Left lung (tissue), 10 donors: Measurements from ENCODE around the gene RERE. TPM values are rescaled to one million over a fixed set of nuclear protein-coding genes. Genes with fewer than 3 reads are reported as not detected.
"Not testable (repeated sequence)": the region's sequence is repeated elsewhere in the genome, so short reads cannot be mapped to it uniquely, and the experiment has no call there.

ENCODE experiments used
- ATAC-seq: fragments of 200-7000 bp; cut with Tn5 transposase; one replicate; pipeline ENCODE4 v1.9.1; 2020; ENCODE audit warnings: moderate library complexity
- DNase-seq, 4 donors: peaks; one replicate each; pipeline ENCODE4 v3.0.0-alpha.2; 2013 to 2020
- H3K27ac ChIP-seq, 2 donors: fragments of 200-600 bp; sonication (generic) in 1 of 2; one replicate each; pipeline versions ENCODE4 v1.5.0 to v1.8.0; 2020 to 2021
- H3K27me3 ChIP-seq, 2 donors: fragments of 200-600 bp; sonication (generic) in 1 of 2; one replicate each; pipeline versions ENCODE4 v1.5.0 to v1.8.0; 2020 to 2021
- H3K36me3 ChIP-seq, 2 donors: fragments of 200-600 bp; sonication (generic) in 1 of 2; one replicate each; pipeline versions ENCODE4 v1.5.0 to v1.8.0; 2020 to 2021
- H3K4me1 ChIP-seq, 2 donors: fragments of 200-600 bp; one replicate each; pipeline ENCODE4 v1.8.0; 2021
- H3K4me3 ChIP-seq, 2 donors: fragments of 200-600 bp; sonication (generic) in 1 of 2; one replicate each; pipeline versions ENCODE4 v1.5.0 to v1.8.0; 2020 to 2021; ENCODE audit warnings: mild to moderate bottlenecking in 1 of 2
- H3K9me3 ChIP-seq, 2 donors: fragments of 200-600 bp; sonication (generic) in 1 of 2; one replicate each; pipeline versions ENCODE4 v1.5.0 to v1.8.0; 2020 to 2021
- CTCF ChIP-seq, 2 donors: fragments of 200-600 bp; sonication (generic) in 1 of 2; IDR thresholded peaks; one replicate each; pipeline versions ENCODE4 v1.5.0 to v1.8.0; 2021; ENCODE audit warnings: antibody characterized with exemption in 2 of 2
- intact Hi-C, 2 donors: fragments of 100-400 bp; cut with DNase I; formaldehyde crosslinking; loops; one replicate each; pipeline versions ENCODE4 v1.11.2 to v1.14.2; 2022
- polyA plus RNA-seq, 6 donors: library from polyadenylated mRNA; unstranded; fragments of 120-200 nt; gene quantifications; one replicate each; pipeline ENCODE4 v1.2.1, GENCODE V29; 2013; ENCODE audit not compliant: insufficient read length in 6 of 6
- total RNA-seq, 2 donors: library from RNA; stranded (reverse); fragmentation: NEBNext Ultra II Directional; extraction: Animal tissue kit (Norgen Biotek cat#: 25700); gene quantifications; one replicate each; pipeline ENCODE4 v1.2.1, GENCODE V29; 2021
- donor health status: DM: no; HTN: yes; CAD: no.
- donor health status: DM: no; HTN: no; CAD: no.

The RERE gene
- total and polyA plus RNA-seq, 8 donors = 73.3 to 135 (median 130) TPM

GRCh38 chr1:8456991-8457390, 360.4 kb downstream of the RERE start:
- intact Hi-C loops = no loop called here
- Histone ChIP-seq H3K4me3 (no peak overlapping the region), H3K36me3 (no peaks in the 10 kb centered on the region), H3K27ac (peak overlapping the region; percentile 41 to 65), H3K4me1 (peaks cover 17 to 32% of the 10 kb centered on the region in 2 donors), H3K27me3 (no peaks in the 10 kb centered on the region), H3K9me3 (no peaks in the 10 kb centered on the region)
- ATAC-seq = no peak
- DNase-seq = no peak
- no peak for TF ChIP-seq CTCF (IDR thresholded peaks at IDR 0.05)

GRCh38 chr1:8456308-8456912, 361.0 kb downstream of the RERE start:
- Histone ChIP-seq H3K4me1 (peaks cover 17 to 28% of the 10 kb centered on the region in 2 donors), H3K4me3 (no peak overlapping the region), H3K27me3 (no peaks in the 10 kb centered on the region), H3K27ac (peak overlapping the region; percentile 50 to 65), H3K36me3 (no peaks in the 10 kb centered on the region), H3K9me3 (no peaks in the 10 kb centered on the region)
- peak; percentile 84 for ATAC-seq
- intact Hi-C loops = no loop called here
- peak in 1 of 4 donors; percentile 58 for DNase-seq
- no peak for TF ChIP-seq CTCF (IDR thresholded peaks at IDR 0.05)

DNA sequence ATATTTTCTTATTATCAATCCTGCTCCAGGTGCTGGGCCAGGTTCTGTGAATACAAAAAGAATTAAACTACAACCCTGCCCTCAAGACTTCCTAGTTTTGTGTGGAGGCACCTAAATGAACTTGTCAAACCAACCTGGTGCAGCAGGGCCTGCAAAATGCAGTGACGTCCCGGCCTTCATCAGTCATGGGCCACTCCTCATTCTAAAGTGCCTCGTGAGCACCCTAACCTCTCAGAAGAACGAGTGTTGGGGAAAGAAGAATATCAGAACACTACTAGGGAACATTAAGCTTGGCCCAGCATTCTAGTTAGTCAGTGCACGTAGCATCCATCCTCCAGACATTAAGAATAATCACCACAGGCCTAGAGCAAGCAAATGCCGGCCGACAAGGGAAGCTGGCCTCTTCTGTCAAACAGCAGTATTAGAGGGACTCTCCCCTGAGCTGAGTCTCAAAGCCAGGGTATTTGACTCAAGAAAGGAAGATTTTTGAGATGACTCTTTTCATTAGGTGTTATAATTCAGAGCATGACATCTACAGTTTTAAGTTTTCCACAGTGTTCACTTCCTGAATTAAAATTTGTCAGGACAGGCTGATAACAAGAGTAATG, 361.6 kb downstream of the RERE start:
- no peak for TF ChIP-seq CTCF (IDR thresholded peaks at IDR 0.05)
- no peaks in the 10 kb centered on the region for H3K9me3 ChIP-seq
- DNase-seq = peak in 1 of 4 donors; percentile 40

GRCh38 chr1:8450312-8450711, 367.1 kb downstream of the RERE start:
- Histone ChIP-seq H3K27me3 (no peaks in the 10 kb centered on the region), H3K27ac (peak overlapping the region in 1 of 2 donors; percentile 67), H3K36me3 (no peaks in the 10 kb centered on the region), H3K9me3 (no peaks in the 10 kb centered on the region), H3K4me3 (no peak overlapping the region), H3K4me1 (peaks cover 1 to 18% of the 10 kb centered on the region in 2 donors)
- intact Hi-C loops = no loop called here
- ATAC-seq = no peak
- DNase-seq = no peak
- no peak for TF ChIP-seq CTCF (IDR thresholded peaks at IDR 0.05)

More for the DNA sequence above, 361.6 kb downstream of the RERE start:
- intact Hi-C loops = no loop called here
- no peaks in the 10 kb centered on the region for H3K27me3 ChIP-seq
- no peaks in the 10 kb centered on the region for H3K36me3 ChIP-seq
- no peak overlapping the region for H3K4me3 ChIP-seq
- peaks cover 17 to 28% of the 10 kb centered on the region in 2 donors for H3K4me1 ChIP-seq
- peak overlapping the region; percentile 50 to 65 for H3K27ac ChIP-seq
- peak; percentile 85 for ATAC-seq

DNA sequence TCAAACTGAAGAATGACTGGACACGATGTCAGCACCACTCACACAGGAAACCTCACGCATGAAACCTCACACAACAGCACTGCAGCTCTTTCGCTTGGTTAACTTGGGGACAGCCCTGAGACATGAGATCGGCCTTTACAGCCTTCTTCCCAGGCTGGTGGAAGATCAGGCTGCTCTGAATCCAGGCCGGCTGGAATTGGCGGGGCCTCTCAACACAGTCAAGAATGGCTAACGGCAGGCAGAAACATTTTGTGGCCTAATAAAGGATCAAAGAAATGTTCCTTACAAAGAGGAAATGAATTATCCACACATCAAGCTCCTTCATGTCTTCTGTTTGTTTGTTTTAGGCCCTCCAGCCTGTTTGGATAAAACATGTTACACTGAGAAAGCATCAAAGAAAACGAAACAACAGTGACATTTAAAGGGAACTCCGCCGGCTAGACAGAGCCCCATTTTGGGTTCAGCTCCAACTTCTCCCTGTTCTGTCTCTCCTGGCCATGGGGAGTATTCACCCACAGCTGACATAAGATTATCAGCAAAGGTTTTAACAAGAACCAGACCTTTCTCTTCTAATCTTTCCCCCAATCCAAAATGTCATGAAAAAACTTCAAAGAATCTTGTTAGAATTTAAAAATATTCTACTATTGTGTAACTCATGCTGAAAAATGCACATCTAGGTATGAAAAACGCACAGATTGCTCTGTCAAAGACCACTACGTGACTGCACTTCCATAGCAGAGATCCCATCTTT, 368.4 kb downstream of the RERE start:
- Histone ChIP-seq H3K4me3 (no peak overlapping the region), H3K36me3 (no peaks in the 10 kb centered on the region), H3K27me3 (no peaks in the 10 kb centered on the region), H3K9me3 (no peaks in the 10 kb centered on the region), H3K4me1 (peaks cover 0 to 18% of the 10 kb centered on the region in 2 donors), H3K27ac (peak overlapping the region; percentile 60 to 67)
- ATAC-seq (peak; percentile 43), DNase-seq (no peak)
- TF ChIP-seq CTCF (IDR thresholded peaks at IDR 0.05) = no peak
- intact Hi-C loops = no loop called here

DNA sequence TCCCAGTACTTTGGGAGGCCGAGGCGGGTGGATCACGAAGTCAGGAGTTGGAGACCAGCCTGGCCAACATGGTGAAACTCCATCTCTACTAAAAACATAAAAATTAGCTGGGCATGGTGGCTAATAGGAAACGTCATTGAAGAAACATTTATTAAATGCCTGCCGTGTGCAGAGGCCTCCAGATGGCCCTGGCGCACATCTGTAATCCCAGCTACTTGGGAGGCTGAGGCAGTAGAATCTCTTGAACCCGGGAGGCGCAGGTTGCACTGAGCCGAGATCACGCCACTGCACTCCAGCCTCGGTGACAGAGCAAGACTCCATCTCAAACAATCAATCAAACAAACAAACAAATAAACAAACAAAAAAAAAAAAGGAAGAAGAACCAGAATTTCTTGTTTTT, 368.9 kb downstream of the RERE start:
- H3K4me3 ChIP-seq, ATAC-seq, H3K27me3 ChIP-seq, DNase-seq, intact Hi-C loops, H3K9me3 ChIP-seq, H3K36me3 ChIP-seq: not testable (repeated sequence)
- Histone ChIP-seq H3K27ac (peak overlapping the region; percentile 60 to 67), H3K4me1 (peaks cover 0 to 18% of the 10 kb centered on the region in 2 donors)
